GM12865 (cell line): ENCODE data around the gene KCNJ15.

Experiments
- DNase-seq: peaks from one replicate; pipeline ENCODE4 v3.0.0; 2010; ENCODE audit warnings: low read depth
- H3K4me3 ChIP-seq: 2 replicates; pipeline ENCODE4 v1.5.1; 2011; ENCODE audit warnings: mild to moderate bottlenecking, low read depth, low read length, control low read depth
- CTCF ChIP-seq: IDR thresholded peaks from 2 replicates; pipeline ENCODE4 v1.5.1; 2011; ENCODE audit warnings: low read length, control low read depth, low read depth, inconsistent platforms; ENCODE audit not compliant: insufficient read depth; ENCODE audit errors: missing control alignments

The KCNJ15 gene

GRCh38 chr21:38343691-38344090 is 86.9 kb downstream of the KCNJ15 start:
- DNase-seq, result no peak
- TF ChIP-seq CTCF, result no peak
- H3K4me3 ChIP-seq, result no peak overlapping the region

- H3K4me3 ChIP-seq, result no peak overlapping the region
- no peak for TF ChIP-seq CTCF
- no peak for DNase-seq
Observed at GRCh38 chr21:38346286-38346685, 89.5 kb downstream of the KCNJ15 start.

- DNase-seq, result no peak
- H3K4me3 ChIP-seq, result no peak overlapping the region
- TF ChIP-seq CTCF, result no peak
Observed at GRCh38 chr21:38349111-38349746, 92.4 kb downstream of the KCNJ15 start.

- TF ChIP-seq CTCF, result no peak
- no peak for DNase-seq
- no peak overlapping the region for H3K4me3 ChIP-seq
Observed at GRCh38 chr21:38349977-38350376, 93.2 kb downstream of the KCNJ15 start.

GRCh38 chr21:38350684-38351083 is 93.9 kb downstream of the KCNJ15 start:
- no peak overlapping the region for H3K4me3 ChIP-seq
- DNase-seq, result no peak
- TF ChIP-seq CTCF, result no peak

- H3K4me3 ChIP-seq, result no peak overlapping the region
- no peak for TF ChIP-seq CTCF
- no peak for DNase-seq
Observed at GRCh38 chr21:38351176-38351959, 94.6 kb downstream of the KCNJ15 start.
